HCT116 (cell line): Measurements from ENCODE around the gene ACTR8. TPM values are rescaled to one million over a fixed set of nuclear protein-coding genes. Genes with fewer than 3 reads are reported as not detected.

Source experiments
- ATAC-seq: fragments of 200-7000 bp; cut with Tn5 transposase; 2 replicates; pipeline ENCODE4 v1.9.1; 2020; ENCODE audit warnings: mild to moderate bottlenecking, moderate library complexity
- BruUV-seq: library from RNA; stranded (reverse); fragments of 400-500 nt; replicated peaks from 2 replicates; lab custom pipeline; 2021; lab: Mats Ljungman, UMichigan
- CTCF ChIA-PET: fragments of 300-600 bp; sonication (Branson Sonifier 250); formaldehyde crosslinking; loops from one replicate; lab custom pipeline; 2021; ENCODE audit warnings: antibody characterized with exemption; lab: Charles Lee
- POLR2A ChIA-PET: fragments of 300-600, 350-600 bp; sonication (Branson Sonifier 250); formaldehyde crosslinking; loops from one replicate; lab custom pipeline; 2021; ENCODE audit warnings: antibody characterized with exemption; lab: Charles Lee
- RAD21 ChIA-PET, 2 experiments: fragments of 300-600 bp; sonication (Branson Sonifier 250); formaldehyde crosslinking; loops; one replicate each; lab custom pipeline; 2023; ENCODE audit warnings: low total read pairs in 2 of 2; ENCODE audit not compliant: uncharacterized antibody in 2 of 2, unreplicated experiment in 2 of 2, low non-redundant PET in 1 of 2; lab: Charles Lee
- DNase-seq: peaks from one replicate; pipeline ENCODE4 v3.0.0-alpha.2; 2010; ENCODE audit warnings: low read depth, low spot score
- H2AFZ ChIP-seq: fragments of 200-600 bp; shearing (Covaris generic), sonication (generic); 2 replicates; pipeline ENCODE4 v1.6.1; 2017; ENCODE audit warnings: low read depth, mixed run types, mixed read lengths, antibody characterized with exemption, low read length; ENCODE audit not compliant: poor library complexity, severe bottlenecking
- H3K27ac ChIP-seq: 2 replicates; pipeline ENCODE4 v1.5.1; 2012; ENCODE audit warnings: low read depth, low read length
- H3K27me3 ChIP-seq: fragments of 200-600 bp; sonication (generic); 2 replicates; pipeline ENCODE4 v1.6.1; 2016; ENCODE audit warnings: mixed run types, low read length, mixed read lengths; ENCODE audit not compliant: insufficient read depth
- H3K36me3 ChIP-seq, 2 experiments: fragments of 200-500 bp in 1 of 2; fragments of 200-600 bp in 1 of 2; sonication (Bioruptor generic) in 1 of 2; sonication (generic) in 1 of 2; 2 replicates each; pipeline versions ENCODE4 v1.5.1 to v1.6.1; 2014 to 2016; ENCODE audit warnings: low read length in 2 of 2, inconsistent platforms in 1 of 2, mixed read lengths in 1 of 2, mixed run types in 1 of 2; ENCODE audit not compliant: insufficient read depth in 2 of 2, control insufficient read depth in 1 of 2
- H3K4me1 ChIP-seq, 2 experiments: fragments of 200-600 bp in 1 of 2; sonication (generic) in 1 of 2; 2 replicates each; pipeline versions ENCODE4 v1.5.1 to v1.6.1; 2012 to 2017; ENCODE audit warnings: low read length in 2 of 2, inconsistent platforms in 1 of 2, mild to moderate bottlenecking in 1 of 2, mixed read lengths in 1 of 2, mixed run types in 1 of 2, moderate library complexity in 1 of 2; ENCODE audit not compliant: insufficient read depth in 2 of 2, control insufficient read depth in 1 of 2
- H3K4me2 ChIP-seq: fragments of 200-600 bp; sonication (generic); 2 replicates; pipeline ENCODE4 v1.6.1; 2017; ENCODE audit warnings: mixed run types, low read length, mixed read lengths
- H3K4me3 ChIP-seq, 2 experiments: fragments of 200-600 bp in 1 of 2; sonication (generic) in 1 of 2; replicated peaks in 1 of 2; 2 replicates each; pipeline ENCODE4 v1.5.1; 2011 to 2016; ENCODE audit warnings: low read length in 2 of 2, control low read depth in 1 of 2, low read depth in 1 of 2, mild to moderate bottlenecking in 1 of 2, mixed read lengths in 1 of 2, mixed run types in 1 of 2
- H3K79me2 ChIP-seq: fragments of 200-600 bp; sonication (generic); 2 replicates; pipeline ENCODE4 v1.6.1; 2017; ENCODE audit warnings: mild to moderate bottlenecking, mixed run types, low read length, moderate library complexity, mixed read lengths; ENCODE audit not compliant: insufficient read depth
- H3K9ac ChIP-seq: fragments of 200-600 bp; sonication (generic); 2 replicates; pipeline ENCODE4 v1.6.1; 2016; ENCODE audit warnings: low read length, mixed read lengths
- H3K9me2 ChIP-seq: fragments of 200-600 bp; sonication (generic), shearing (Covaris generic); 2 replicates; pipeline ENCODE4 v1.6.1; 2017; ENCODE audit warnings: mixed run types, mild to moderate bottlenecking, moderate library complexity; ENCODE audit not compliant: insufficient read depth
- H3K9me3 ChIP-seq, 2 experiments: fragments of 200-500 bp in 1 of 2; fragments of 200-600 bp in 1 of 2; sonication (Bioruptor generic) in 1 of 2; sonication (generic) in 1 of 2; 2 replicates each; pipeline ENCODE4 v1.6.1; 2014 to 2017; ENCODE audit warnings: low read length in 2 of 2, mixed read lengths in 2 of 2, inconsistent platforms in 1 of 2, low read depth in 1 of 2, mild to moderate bottlenecking in 1 of 2, mixed run types in 1 of 2, moderate library complexity in 1 of 2; ENCODE audit not compliant: control insufficient read depth in 1 of 2, insufficient read depth in 1 of 2
- H4K20me1 ChIP-seq: fragments of 200-600 bp; sonication (generic), shearing (Covaris generic); 2 replicates; pipeline ENCODE4 v1.6.1; 2017; ENCODE audit warnings: mixed run types, mild to moderate bottlenecking, moderate library complexity; ENCODE audit not compliant: insufficient read depth
- CTCF ChIP-seq, 3 experiments: fragments of 200-600 bp in 1 of 3; sonication (generic) in 1 of 3; IDR thresholded peaks in 2 of 3; conservative IDR thresholded peaks in 1 of 3; 2 replicates each; pipeline ENCODE4 v1.5.1; 2012 to 2017; ENCODE audit warnings: low read depth in 2 of 3, low read length in 2 of 3, antibody characterized with exemption in 1 of 3, borderline replicate concordance in 1 of 3, control low read depth in 1 of 3, mild to moderate bottlenecking in 1 of 3, mixed read lengths in 1 of 3, mixed run types in 1 of 3, moderate library complexity in 1 of 3; ENCODE audit not compliant: insufficient read depth in 1 of 3
- EGR1 ChIP-seq: IDR thresholded peaks from 2 replicates; pipeline ENCODE4 v1.6.1; 2012; ENCODE audit warnings: low read depth
- EZH2phosphoT487 ChIP-seq: fragments of 200-600 bp; IDR thresholded peaks from 2 replicates; pipeline ENCODE4 v1.6.1; 2018; ENCODE audit warnings: antibody characterized with exemption, borderline replicate concordance
- ZFX ChIP-seq: fragments of 450-650 bp; IDR thresholded peaks from 2 replicates; pipeline ENCODE4 v1.6.1; 2017
- intact Hi-C: fragments of 100-400 bp; cut with micrococcal nuclease; formaldehyde crosslinking; loops from 2 replicates; pipeline ENCODE4 v1.10.0; 2022
- total RNA-seq: library from RNA; stranded (reverse); gene quantifications from one replicate; pipeline ENCODE4 v1.2.1, GENCODE V29; 2021; ENCODE audit not compliant: unreplicated experiment

The ACTR8 gene
- total RNA-seq, 1 experiment from 2014 or later, result 25.5 TPM

GRCh38 chr3:53843195-53844177, 38.5 kb downstream of the ACTR8 start:
- H3K4me1 ChIP-seq, result peaks cover 39 to 51% of the 10 kb centered on the region in 2 experiments
- no TSS peak for BruUV-seq
- H3K4me2 ChIP-seq, result peak overlapping the region; percentile 38
- H3K9me3 ChIP-seq, result no peaks in the 10 kb centered on the region
- DNase-seq (no peak), ATAC-seq (no peak)
- H4K20me1 ChIP-seq, result no peaks in the 10 kb centered on the region
- H3K36me3 ChIP-seq, result no peaks in the 10 kb centered on the region
- ChIA-PET CTCF (no interaction called here), RAD21 (no interaction called here), POLR2A (no interaction called here)
- TF ChIP-seq ZFX (no peak), EZH2phosphoT487 (no peak), CTCF (IDR thresholded peaks at IDR 0.05 in 2 of 3, conservative IDR thresholded peaks at IDR 0.05 in 1 of 3; ENCODE audit: borderline replicate concordance in 1 of 3, insufficient read depth in 1 of 3, low read depth in 2 of 3, low read length in 2 of 3) (no peak), EGR1 (no peak)
- no peak overlapping the region for H3K4me3 ChIP-seq
- H3K9ac ChIP-seq, result peak overlapping the region; percentile 27; the same call in 1 of the 2 replicates
- H3K27ac ChIP-seq, result peak overlapping the region; percentile 65
- no peaks in the 10 kb centered on the region for H3K27me3 ChIP-seq
- no peak overlapping the region for H2AFZ ChIP-seq
- intact Hi-C loops, result no loop called here
- no peaks in the 10 kb centered on the region for H3K9me2 ChIP-seq
- peaks cover 6% of the 10 kb centered on the region; the same call in 1 of the 2 replicates for H3K79me2 ChIP-seq
